K562 treated with DMSO at 1 percent for 24 hours (cell line): ENCODE results near the gene HTRA1. TPM values are rescaled to one million over a fixed set of nuclear protein-coding genes. Genes with fewer than 3 reads are reported as not detected.

Experiments
- total RNA-seq: library from RNA; unstranded; fragments of 300-600 nt; gene quantifications from 2 replicates; pipeline ENCODE4 v1.2.3, GENCODE V29; 2022; ENCODE audit warnings: low read depth; ENCODE audit not compliant: insufficient read depth

Gene HTRA1
- not detected in 2 replicates for total RNA-seq

GRCh38 chr10:122461367-122461728, at the start of gene HTRA1:
TSS of gene HTRA1 (plus strand) at chr10:122461553. CDS start at chr10:122461653, 100 bp downstream.

GRCh38 chr10:122454603-122455080, 6.7 kb upstream of the HTRA1 start, which contains the start of gene ARMS2:
TSS of gene ARMS2 (plus strand) at chr10:122454653. CDS start at chr10:122454728, 75 bp downstream.

GRCh38 chr10:122560279-122560804, 99.0 kb downstream of the HTRA1 start, which contains the start of gene DMBT1:
TSS of gene DMBT1 (plus strand) at chr10:122560754. CDS start at chr10:122560771, 17 bp downstream.

Other genes with a start within 250 kb of the HTRA1 start
- not detected in 2 replicates for gene BTBD16, start 190.3 kb upstream of the HTRA1 start, total RNA-seq
- gene PLEKHA1, start 86.8 kb upstream of the HTRA1 start, total RNA-seq = 0.82 and 0.91 TPM in 2 replicates
- not detected in 2 replicates for gene ARMS2, start 6.9 kb upstream of the HTRA1 start, total RNA-seq
- gene DMBT1, start 99.2 kb downstream of the HTRA1 start, total RNA-seq = not detected in 2 replicates
- not detected in 2 replicates for gene C10orf120, start 238.3 kb downstream of the HTRA1 start, total RNA-seq